Measurements from ENCODE around the gene CD200R1.

CD200R1 gene

GRCh38 chr3:112974894-112975293 is at the start of gene CD200R1:
CD200R1 (minus strand) TSS chr3:112975103; CDS start chr3:112974857, 246 bp downstream.
- H3K4me3 ChIP-seq (replicated peaks; ENCODE audit: low read depth, low read length): no peak within 1 kb of the TSS
- TF ChIP-seq, protein P1, sequence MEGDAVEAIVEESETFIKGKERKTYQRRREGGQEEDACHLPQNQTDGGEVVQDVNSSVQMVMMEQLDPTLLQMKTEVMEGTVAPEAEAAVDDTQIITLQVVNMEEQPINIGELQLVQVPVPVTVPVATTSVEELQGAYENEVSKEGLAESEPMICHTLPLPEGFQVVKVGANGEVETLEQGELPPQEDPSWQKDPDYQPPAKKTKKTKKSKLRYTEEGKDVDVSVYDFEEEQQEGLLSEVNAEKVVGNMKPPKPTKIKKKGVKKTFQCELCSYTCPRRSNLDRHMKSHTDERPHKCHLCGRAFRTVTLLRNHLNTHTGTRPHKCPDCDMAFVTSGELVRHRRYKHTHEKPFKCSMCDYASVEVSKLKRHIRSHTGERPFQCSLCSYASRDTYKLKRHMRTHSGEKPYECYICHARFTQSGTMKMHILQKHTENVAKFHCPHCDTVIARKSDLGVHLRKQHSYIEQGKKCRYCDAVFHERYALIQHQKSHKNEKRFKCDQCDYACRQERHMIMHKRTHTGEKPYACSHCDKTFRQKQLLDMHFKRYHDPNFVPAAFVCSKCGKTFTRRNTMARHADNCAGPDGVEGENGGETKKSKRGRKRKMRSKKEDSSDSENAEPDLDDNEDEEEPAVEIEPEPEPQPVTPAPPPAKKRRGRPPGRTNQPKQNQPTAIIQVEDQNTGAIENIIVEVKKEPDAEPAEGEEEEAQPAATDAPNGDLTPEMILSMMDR (IDR thresholded peaks at IDR 0.05; ENCODE audit: low read length, missing control alignments): no peak

DNA sequence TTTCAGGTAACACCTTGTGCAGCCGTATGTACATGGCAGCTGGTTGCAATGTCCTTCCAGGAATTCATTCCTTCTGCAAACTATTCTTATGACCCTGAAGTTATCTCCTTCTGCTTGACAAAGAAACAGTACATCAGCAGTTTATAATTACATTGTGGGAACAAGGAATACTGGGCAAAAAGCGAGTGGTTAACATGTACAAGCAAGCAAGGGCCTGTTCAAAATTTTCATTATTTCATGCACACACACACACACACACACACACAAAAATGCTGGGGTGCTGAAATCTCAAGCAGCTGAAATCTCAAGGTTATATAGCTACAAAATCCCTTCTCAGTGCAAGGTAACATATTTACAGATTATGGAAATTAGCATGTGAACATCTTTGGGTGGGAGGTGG is 46.6 kb upstream of the CD200R1 start:
- TF ChIP-seq, protein P1 (IDR thresholded peaks at IDR 0.05; ENCODE audit: low read length, missing control alignments): no peak
- no peak overlapping the region for H3K4me3 ChIP-seq (replicated peaks; ENCODE audit: low read depth, low read length)
- DNase-seq (ENCODE audit: low read depth): no peak

More at GRCh38 chr3:112974894-112975293, at the start of gene CD200R1:
- no peak for DNase-seq (ENCODE audit: low read depth)

DNA sequence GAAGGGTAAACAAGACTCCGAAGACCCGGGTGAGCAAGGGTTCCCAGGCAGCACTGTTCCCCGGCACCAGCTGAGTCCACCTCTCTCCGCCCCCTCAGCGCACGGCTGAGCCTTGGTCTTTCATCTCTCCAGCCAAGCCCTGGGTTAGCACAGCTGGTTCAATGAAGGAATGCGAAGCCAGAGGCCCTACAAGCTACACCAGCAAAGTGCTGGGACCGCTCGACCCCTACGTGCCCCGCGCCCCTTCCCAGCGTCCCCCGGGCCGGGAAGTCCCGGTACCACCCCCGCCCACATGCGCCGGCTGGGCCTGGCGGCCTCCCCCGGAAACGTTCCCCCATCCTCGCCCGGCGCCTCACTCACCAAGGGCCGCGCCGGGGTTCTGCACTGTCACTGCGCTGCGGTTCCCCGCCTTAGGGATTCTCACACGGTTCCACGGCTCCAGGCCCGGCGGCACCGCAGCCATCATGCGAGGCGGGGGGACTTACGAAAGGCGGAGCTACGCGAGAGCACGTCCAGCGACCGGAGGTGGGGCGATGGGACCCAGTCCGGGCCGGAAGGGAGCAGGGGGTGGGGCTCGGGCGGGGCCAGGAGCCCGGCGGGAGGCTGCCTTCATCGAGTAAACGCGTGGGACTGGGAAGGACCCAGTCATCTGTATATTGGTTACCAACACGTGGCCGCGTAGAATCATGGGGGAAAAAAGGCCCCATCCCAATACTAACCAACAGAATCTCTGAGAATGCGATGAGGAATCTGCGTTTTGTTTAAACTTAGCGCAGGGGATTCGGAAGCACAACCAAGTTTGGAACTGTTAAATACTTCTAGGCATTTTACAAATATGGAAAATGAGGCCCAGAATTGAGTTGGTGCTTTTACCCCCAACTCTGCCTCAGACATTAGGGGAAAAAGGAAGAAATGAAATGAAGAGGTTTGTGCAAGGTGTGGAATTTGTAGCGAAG is 44.6 kb upstream of the CD200R1 start:
- H3K4me3 ChIP-seq (replicated peaks; ENCODE audit: low read depth, low read length): peak overlapping the region; percentile 69
- peak; percentile 94 for DNase-seq (ENCODE audit: low read depth)
- TF ChIP-seq, protein P1 (IDR thresholded peaks at IDR 0.05; ENCODE audit: low read length, missing control alignments): no peak

DNA sequence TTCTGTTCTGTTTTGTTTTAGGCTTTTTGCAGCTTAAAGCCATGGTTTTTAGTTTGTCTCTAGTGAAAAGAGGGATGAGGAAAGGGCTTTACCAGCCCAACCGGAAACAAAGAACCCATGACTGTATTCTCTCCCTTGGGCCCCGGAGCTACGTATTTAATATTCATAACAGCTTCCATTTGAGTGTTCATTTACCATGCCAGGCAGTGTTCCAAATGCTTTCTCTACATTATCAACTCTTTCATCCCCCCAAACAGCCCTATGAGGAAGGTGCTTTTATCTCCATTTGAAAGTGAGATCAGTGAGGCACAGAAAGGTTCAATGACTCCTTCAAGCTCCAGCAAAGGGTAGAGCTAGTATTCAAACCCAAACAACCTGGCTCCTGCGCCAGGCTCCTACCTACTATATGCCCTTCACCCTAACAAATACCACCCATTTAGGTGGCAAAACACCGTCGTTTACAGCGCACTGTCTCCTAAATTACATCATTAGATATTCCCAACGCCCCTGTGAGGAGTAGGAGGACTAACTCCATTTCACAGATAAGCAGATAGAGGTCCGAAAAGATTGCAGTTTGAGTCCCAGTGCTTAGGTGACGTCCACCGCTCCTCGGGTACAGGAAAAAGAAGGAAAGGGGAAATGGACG is 43.8 kb upstream of the CD200R1 start:
- TF ChIP-seq, protein P1 (IDR thresholded peaks at IDR 0.05; ENCODE audit: low read length, missing control alignments): no peak
- peak overlapping the region; percentile 69 for H3K4me3 ChIP-seq (replicated peaks; ENCODE audit: low read depth, low read length)
- DNase-seq (ENCODE audit: low read depth): peak; percentile 42

DNA sequence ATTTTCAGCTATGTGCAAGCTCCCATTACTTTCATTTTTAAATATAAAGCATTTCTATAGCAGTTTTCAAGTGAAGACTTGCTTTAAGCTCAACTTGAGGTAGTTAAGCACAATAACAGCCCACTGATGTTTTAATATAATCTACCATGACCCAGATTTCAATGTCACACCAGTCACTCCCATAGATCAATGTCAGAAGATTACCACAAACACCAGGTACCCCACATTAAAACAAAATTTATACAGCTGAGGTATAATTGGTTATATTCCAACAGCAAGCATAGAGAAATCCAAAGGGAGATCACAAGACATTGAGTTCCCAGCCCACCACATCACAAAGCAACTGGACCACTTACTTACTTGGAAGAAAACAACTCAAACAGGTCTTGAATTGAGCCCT is 38.7 kb upstream of the CD200R1 start:
- no peak overlapping the region for H3K4me3 ChIP-seq (replicated peaks; ENCODE audit: low read depth, low read length)
- TF ChIP-seq, protein P1 (IDR thresholded peaks at IDR 0.05; ENCODE audit: low read length, missing control alignments): no peak
- DNase-seq (ENCODE audit: low read depth): no peak

GRCh38 chr3:113008117-113008516 is 33.2 kb upstream of the CD200R1 start:
- DNase-seq (ENCODE audit: low read depth): peak; percentile 34
- TF ChIP-seq, protein P1 (IDR thresholded peaks at IDR 0.05; ENCODE audit: low read length, missing control alignments): no peak
- H3K4me3 ChIP-seq (replicated peaks; ENCODE audit: low read depth, low read length): no peak overlapping the region

Data from fibroblast of pulmonary artery (primary cell).